ENCODE measurements around the gene KITLG.

GRCh38 chr12:88503281-88503703 lies 77.0 kb downstream of the KITLG start:
- no peak for TF ChIP-seq PKNOX1 (IDR thresholded peaks at IDR 0.05)
- no peak for TF ChIP-seq SP1 (IDR thresholded peaks at IDR 0.05)
- no peak for TF ChIP-seq FOXA1 (IDR thresholded peaks at IDR 0.05)
- TF ChIP-seq SUZ12 (IDR thresholded peaks at IDR 0.05): no peak
- no peak for TF ChIP-seq ARNT (IDR thresholded peaks at IDR 0.05)
- no peak for TF ChIP-seq FOXK2 (IDR thresholded peaks at IDR 0.05)

Data from HEK293T (cell line).